Measurements from ENCODE around the gene PIK3CA.
"Not testable (repeated sequence)": the region's sequence is repeated elsewhere in the genome, so short reads cannot be mapped to it uniquely, and the experiment has no call there.

PIK3CA gene

GRCh38 chr3:179265092-179265491 lies 116.9 kb downstream of the PIK3CA start:
- DNase-seq: no peak

GRCh38 chr3:179265875-179266274 lies 117.7 kb downstream of the PIK3CA start:
- DNase-seq: peak in 1 of 5 experiments; percentile 87

GRCh38 chr3:179266701-179267211 lies 118.6 kb downstream of the PIK3CA start:
- no peak for DNase-seq

- no peak for DNase-seq
These were observed 120.4 kb downstream of the PIK3CA start for GRCh38 chr3:179268400-179269051.

GRCh38 chr3:179269152-179269707 lies 121.1 kb downstream of the PIK3CA start:
- DNase-seq: no peak

GRCh38 chr3:179272385-179272784 lies 124.2 kb downstream of the PIK3CA start:
- DNase-seq: no peak

GRCh38 chr3:179274434-179274833 lies 126.3 kb downstream of the PIK3CA start:
- not testable (repeated sequence) for DNase-seq

GRCh38 chr3:179276001-179276400 lies 127.8 kb downstream of the PIK3CA start:
- no peak for DNase-seq

- DNase-seq: no peak
These were observed 128.6 kb downstream of the PIK3CA start for GRCh38 chr3:179276743-179277142.

GRCh38 chr3:179278151-179278550 lies 130.0 kb downstream of the PIK3CA start:
- DNase-seq: no peak

- DNase-seq: no peak
These were observed 131.0 kb downstream of the PIK3CA start for GRCh38 chr3:179278932-179279693.

GRCh38 chr3:179279837-179280236 lies 131.7 kb downstream of the PIK3CA start:
- no peak for DNase-seq

GRCh38 chr3:179281825-179282224 lies 133.7 kb downstream of the PIK3CA start:
- DNase-seq: no peak

- DNase-seq: no peak
These were observed 138.2 kb downstream of the PIK3CA start for GRCh38 chr3:179286331-179286730.

- no peak for DNase-seq
These were observed 140.7 kb downstream of the PIK3CA start for GRCh38 chr3:179288845-179289244.

GRCh38 chr3:179289295-179289694 lies 141.1 kb downstream of the PIK3CA start:
- DNase-seq: no peak
